ENCODE measurements around the gene FAF2.

Gene FAF2

GRCh38 chr5:176533894-176534611, 85.9 kb downstream of the FAF2 start:
- H3K9ac ChIP-seq (ENCODE audit: low read depth, low read length): no peak overlapping the region; the same call in 1 of the 2 replicates

GRCh38 chr5:176534640-176535039, 86.5 kb downstream of the FAF2 start:
- no peaks in the 10 kb centered on the region for H3K9me3 ChIP-seq (ENCODE audit: insufficient read depth, low read depth, low read length)
- peaks cover 24% of the 10 kb centered on the region for H3K4me1 ChIP-seq (ENCODE audit: insufficient read depth, low read length)
- H3K4me3 ChIP-seq (ENCODE audit: low read length): peak overlapping the region; percentile 82
- WGBS: 93% methylated on average over 4 of the region's 4 CpGs
- peak overlapping the region; percentile 99; the same call in 1 of the 2 replicates for H3K9ac ChIP-seq (ENCODE audit: low read depth, low read length)
- H3K27ac ChIP-seq (ENCODE audit: low read depth, low read length): no peak overlapping the region; the same call in 1 of the 2 replicates
- H3K27me3 ChIP-seq (ENCODE audit: insufficient read depth, low read length): no peaks in the 10 kb centered on the region
- H3K36me3 ChIP-seq (ENCODE audit: insufficient read depth, low read length): peaks cover 39% of the 10 kb centered on the region

More at GRCh38 chr5:176533894-176534611, 85.9 kb downstream of the FAF2 start:
- H3K9me3 ChIP-seq (ENCODE audit: insufficient read depth, low read depth, low read length): no peaks in the 10 kb centered on the region
- peaks cover 45% of the 10 kb centered on the region for H3K36me3 ChIP-seq (ENCODE audit: insufficient read depth, low read length)
- no peak overlapping the region; the same call in 1 of the 2 replicates for H3K27ac ChIP-seq (ENCODE audit: low read depth, low read length)
- H3K27me3 ChIP-seq (ENCODE audit: insufficient read depth, low read length): no peaks in the 10 kb centered on the region
- 79% methylated on average over 10 of the region's 10 CpGs for WGBS
- H3K4me3 ChIP-seq (ENCODE audit: low read length): peak overlapping the region; percentile 82; the same call in 1 of the 2 replicates
- H3K4me1 ChIP-seq (ENCODE audit: insufficient read depth, low read length): peaks cover 24% of the 10 kb centered on the region

- Histone ChIP-seq H3K4me1 (ENCODE audit: insufficient read depth, low read length) (peaks cover 24% of the 10 kb centered on the region), H3K9me3 (ENCODE audit: insufficient read depth, low read depth, low read length) (no peaks in the 10 kb centered on the region), H3K36me3 (ENCODE audit: insufficient read depth, low read length) (peaks cover 37% of the 10 kb centered on the region), H3K27ac (ENCODE audit: low read depth, low read length) (peak overlapping the region; percentile 100), H3K9ac (ENCODE audit: low read depth, low read length) (peak overlapping the region; percentile 99), H3K27me3 (ENCODE audit: insufficient read depth, low read length) (no peaks in the 10 kb centered on the region), H3K4me3 (ENCODE audit: low read length) (peak overlapping the region; percentile 82)
- 70% methylated on average over 11 of the region's 11 CpGs for WGBS
These were observed 87.0 kb downstream of the FAF2 start for GRCh38 chr5:176535101-176535663.

- Histone ChIP-seq H3K4me1 (ENCODE audit: insufficient read depth, low read length) (peaks cover 26% of the 10 kb centered on the region), H3K36me3 (ENCODE audit: insufficient read depth, low read length) (peaks cover 33% of the 10 kb centered on the region), H3K27ac (ENCODE audit: low read depth, low read length) (peak overlapping the region; percentile 100), H3K9ac (ENCODE audit: low read depth, low read length) (peak overlapping the region; percentile 99), H3K4me3 (ENCODE audit: low read length) (peak overlapping the region; percentile 82), H3K9me3 (ENCODE audit: insufficient read depth, low read depth, low read length) (no peaks in the 10 kb centered on the region), H3K27me3 (ENCODE audit: insufficient read depth, low read length) (no peaks in the 10 kb centered on the region)
- WGBS: 2% methylated on average over 9 of the region's 9 CpGs
These were observed 87.5 kb downstream of the FAF2 start for GRCh38 chr5:176535664-176536131.

GRCh38 chr5:176536132-176536901, 88.1 kb downstream of the FAF2 start:
- Histone ChIP-seq H3K27me3 (ENCODE audit: insufficient read depth, low read length) (no peaks in the 10 kb centered on the region), H3K4me1 (ENCODE audit: insufficient read depth, low read length) (peaks cover 32% of the 10 kb centered on the region), H3K36me3 (ENCODE audit: insufficient read depth, low read length) (peaks cover 27% of the 10 kb centered on the region), H3K9me3 (ENCODE audit: insufficient read depth, low read depth, low read length) (no peaks in the 10 kb centered on the region), H3K9ac (ENCODE audit: low read depth, low read length) (peak overlapping the region; percentile 99), H3K27ac (ENCODE audit: low read depth, low read length) (peak overlapping the region; percentile 100), H3K4me3 (ENCODE audit: low read length) (peak overlapping the region; percentile 82)
- 1% methylated on average over 43 of the region's 43 CpGs for WGBS

GRCh38 chr5:176536902-176537553, 88.8 kb downstream of the FAF2 start, which contains the start of gene RNF44:
RNF44 (minus strand) TSS chr5:176537402; CDS start chr5:176532472, 4,930 bp downstream.
- H3K4me1 ChIP-seq (ENCODE audit: insufficient read depth, low read length): peaks cover 38% of the 10 kb centered on the region
- H3K9me3 ChIP-seq (ENCODE audit: insufficient read depth, low read depth, low read length): no peaks in the 10 kb centered on the region
- WGBS: under 1% methylated on average over 63 of the region's 63 CpGs
- peaks cover 20% of the 10 kb centered on the region for H3K36me3 ChIP-seq (ENCODE audit: insufficient read depth, low read length)
- H3K9ac ChIP-seq (ENCODE audit: low read depth, low read length): peak within 1 kb of the TSS; percentile 99
- H3K27ac ChIP-seq (ENCODE audit: low read depth, low read length): peak within 1 kb of the TSS; percentile 100
- peak within 1 kb of the TSS; percentile 82 for H3K4me3 ChIP-seq (ENCODE audit: low read length)
- peaks cover 1% of the 10 kb centered on the region; the same call in 1 of the 2 replicates for H3K27me3 ChIP-seq (ENCODE audit: insufficient read depth, low read length)

GRCh38 chr5:176537554-176538229, 89.5 kb downstream of the FAF2 start:
- Histone ChIP-seq H3K4me3 (ENCODE audit: low read length) (peak overlapping the region; percentile 82), H3K4me1 (ENCODE audit: insufficient read depth, low read length) (peaks cover 38% of the 10 kb centered on the region), H3K9ac (ENCODE audit: low read depth, low read length) (peak overlapping the region; percentile 99), H3K9me3 (ENCODE audit: insufficient read depth, low read depth, low read length) (no peaks in the 10 kb centered on the region), H3K27ac (ENCODE audit: low read depth, low read length) (peak overlapping the region; percentile 100), H3K27me3 (ENCODE audit: insufficient read depth, low read length) (peaks cover 8% of the 10 kb centered on the region; the same call in 1 of the 2 replicates), H3K36me3 (ENCODE audit: insufficient read depth, low read length) (peaks cover 19% of the 10 kb centered on the region)
- WGBS: under 1% methylated on average over 43 of the region's 43 CpGs

GRCh38 chr5:176538230-176538988, 90.2 kb downstream of the FAF2 start:
- Histone ChIP-seq H3K27me3 (ENCODE audit: insufficient read depth, low read length) (peaks cover 11% of the 10 kb centered on the region; the same call in 1 of the 2 replicates), H3K9ac (ENCODE audit: low read depth, low read length) (peak overlapping the region; percentile 61), H3K36me3 (ENCODE audit: insufficient read depth, low read length) (peaks cover 15% of the 10 kb centered on the region), H3K27ac (ENCODE audit: low read depth, low read length) (peak overlapping the region; percentile 100), H3K4me1 (ENCODE audit: insufficient read depth, low read length) (peaks cover 35% of the 10 kb centered on the region), H3K9me3 (ENCODE audit: insufficient read depth, low read depth, low read length) (no peaks in the 10 kb centered on the region), H3K4me3 (ENCODE audit: low read length) (peak overlapping the region; percentile 82)
- 24% methylated on average over 12 of the region's 13 CpGs for WGBS

GRCh38 chr5:176538989-176539384, 90.8 kb downstream of the FAF2 start:
- Histone ChIP-seq H3K27me3 (ENCODE audit: insufficient read depth, low read length) (peaks cover 17% of the 10 kb centered on the region; the same call in 1 of the 2 replicates), H3K9me3 (ENCODE audit: insufficient read depth, low read depth, low read length) (no peaks in the 10 kb centered on the region), H3K4me3 (ENCODE audit: low read length) (no peak overlapping the region), H3K27ac (ENCODE audit: low read depth, low read length) (no peak overlapping the region), H3K9ac (ENCODE audit: low read depth, low read length) (no peak overlapping the region), H3K36me3 (ENCODE audit: insufficient read depth, low read length) (peaks cover 14% of the 10 kb centered on the region), H3K4me1 (ENCODE audit: insufficient read depth, low read length) (peaks cover 31% of the 10 kb centered on the region)
- WGBS: 92% methylated on average over 3 of the region's 5 CpGs
